HEK293 (cell line): ENCODE data around the gene TSPO.
A peak's percentile ranks its signal among the peaks of the same experiment; 100 is the strongest.

Experiments
- CTCF ChIA-PET: fragments of 350-600 bp; formaldehyde crosslinking; extraction: SDS; loops from one replicate; lab custom pipeline; 2021; ENCODE audit warnings: antibody characterized with exemption; lab: Yijun Ruan, JAX
- POLR2A ChIA-PET: fragments of 300-600 bp; formaldehyde crosslinking; extraction: SDS; loops from one replicate; lab custom pipeline; 2020; ENCODE audit warnings: antibody characterized with exemption, inconsistent platforms; lab: Yijun Ruan, JAX
- H3K27ac ChIP-seq: fragments of 200-500 bp; sonication (Bioruptor generic); 2 replicates; pipeline ENCODE4 v1.5.1; 2014; ENCODE audit warnings: low read depth, low read length, control low read depth, inconsistent platforms; ENCODE audit errors: extremely low read depth
- H3K36me3 ChIP-seq, 2 experiments: fragments of 200-500 bp in 1 of 2; sonication (Bioruptor generic) in 1 of 2; 1 replicate in 1 of 2; 2 replicates in 1 of 2; pipeline ENCODE4 v1.5.1; 2014 to 2017; ENCODE audit warnings: inconsistent platforms in 2 of 2, low read length in 2 of 2; ENCODE audit not compliant: control insufficient read depth in 2 of 2, insufficient read depth in 1 of 2
- H3K4me1 ChIP-seq: fragments of 200-500 bp; sonication (Bioruptor generic); 2 replicates; pipeline ENCODE4 v1.5.1; 2014; ENCODE audit warnings: mild to moderate bottlenecking, low read length, inconsistent platforms; ENCODE audit not compliant: control insufficient read depth, insufficient read depth
- H3K4me3 ChIP-seq: 2 replicates; pipeline ENCODE4 v1.5.1; 2011; ENCODE audit warnings: low read depth, mild to moderate bottlenecking, control low read depth, low read length, moderate library complexity
- H3K9me3 ChIP-seq: fragments of 200-500 bp; sonication (Bioruptor generic); 2 replicates; pipeline ENCODE4 v1.5.1; 2014; ENCODE audit warnings: low read depth, low read length, inconsistent platforms; ENCODE audit not compliant: control insufficient read depth, insufficient read depth
- CTCF ChIP-seq: fragments of 450-650 bp; formaldehyde crosslinking; IDR thresholded peaks from 2 replicates; pipeline ENCODE4 v1.5.1; 2016; ENCODE audit warnings: missing biosample characterization, missing genetic modification characterization
- GLIS1 ChIP-seq: fragments of 450-650 bp; formaldehyde crosslinking; IDR thresholded peaks from 2 replicates; pipeline ENCODE4 v1.5.1; 2016; ENCODE audit warnings: missing biosample characterization, missing genetic modification characterization
- KLF16 ChIP-seq: fragments of 450-650 bp; formaldehyde crosslinking; IDR thresholded peaks from 2 replicates; pipeline ENCODE4 v1.5.1; 2017; ENCODE audit warnings: missing biosample characterization, missing genetic modification characterization
- KLF8 ChIP-seq: fragments of 450-650 bp; formaldehyde crosslinking; IDR thresholded peaks from 2 replicates; pipeline ENCODE4 v1.5.1; 2016; ENCODE audit warnings: missing biosample characterization, missing genetic modification characterization
- PATZ1 ChIP-seq: fragments of 450-650 bp; formaldehyde crosslinking; IDR thresholded peaks from 2 replicates; pipeline ENCODE4 v1.5.1; 2016; ENCODE audit warnings: missing biosample characterization, missing genetic modification characterization
- PRDM10 ChIP-seq: fragments of 450-650 bp; formaldehyde crosslinking; IDR thresholded peaks from 2 replicates; pipeline ENCODE4 v1.5.1; 2016; ENCODE audit warnings: missing biosample characterization, missing genetic modification characterization
- SCRT2 ChIP-seq: fragments of 450-650 bp; formaldehyde crosslinking; IDR thresholded peaks from 2 replicates; pipeline ENCODE4 v1.5.1; 2016; ENCODE audit warnings: missing biosample characterization, missing genetic modification characterization
- SP2 ChIP-seq: fragments of 450-650 bp; formaldehyde crosslinking; IDR thresholded peaks from 2 replicates; pipeline ENCODE4 v1.5.1; 2016; ENCODE audit warnings: missing biosample characterization, missing genetic modification characterization
- SP3 ChIP-seq: fragments of 450-650 bp; formaldehyde crosslinking; IDR thresholded peaks from 2 replicates; pipeline ENCODE4 v1.5.1; 2016; ENCODE audit warnings: missing biosample characterization, missing genetic modification characterization
- WT1 ChIP-seq: fragments of 450-650 bp; formaldehyde crosslinking; IDR thresholded peaks from 2 replicates; pipeline ENCODE4 v1.5.1; 2016; ENCODE audit warnings: missing biosample characterization, missing genetic modification characterization
- ZBTB17 ChIP-seq: fragments of 450-650 bp; formaldehyde crosslinking; IDR thresholded peaks from 2 replicates; pipeline ENCODE4 v1.5.1; 2016; ENCODE audit warnings: missing biosample characterization, missing genetic modification characterization
- ZBTB20 ChIP-seq: fragments of 450-650 bp; formaldehyde crosslinking; IDR thresholded peaks from 2 replicates; pipeline ENCODE4 v1.5.1; 2016; ENCODE audit warnings: missing biosample characterization, missing genetic modification characterization
- ZBTB21 ChIP-seq: fragments of 450-650 bp; formaldehyde crosslinking; IDR thresholded peaks from 2 replicates; pipeline ENCODE4 v1.5.1; 2017; ENCODE audit warnings: missing biosample characterization, missing genetic modification characterization
- ZBTB7A ChIP-seq: fragments of 450-650 bp; formaldehyde crosslinking; IDR thresholded peaks from 2 replicates; pipeline ENCODE4 v1.5.1; 2016; ENCODE audit warnings: low read depth, missing biosample characterization, missing genetic modification characterization
- ZEB2 ChIP-seq: fragments of 450-650 bp; formaldehyde crosslinking; IDR thresholded peaks from 2 replicates; pipeline ENCODE4 v1.5.1; 2016; ENCODE audit warnings: missing biosample characterization, missing genetic modification characterization
- ZIC2 ChIP-seq: fragments of 450-650 bp; formaldehyde crosslinking; IDR thresholded peaks from 2 replicates; pipeline ENCODE4 v1.5.1; 2016; ENCODE audit warnings: missing biosample characterization, missing genetic modification characterization
- ZNF2 ChIP-seq: fragments of 450-650 bp; formaldehyde crosslinking; IDR thresholded peaks from 2 replicates; pipeline ENCODE4 v1.5.1; 2016; ENCODE audit warnings: missing biosample characterization, missing genetic modification characterization
- ZNF223 ChIP-seq: fragments of 450-650 bp; formaldehyde crosslinking; IDR thresholded peaks from 2 replicates; pipeline ENCODE4 v1.5.1; 2016; ENCODE audit warnings: missing biosample characterization, missing genetic modification characterization
- ZNF335 ChIP-seq: fragments of 450-650 bp; formaldehyde crosslinking; conservative IDR thresholded peaks from 2 replicates; pipeline ENCODE4 v1.5.1; 2016; ENCODE audit warnings: missing biosample characterization, missing genetic modification characterization
- ZNF354C ChIP-seq: fragments of 450-650 bp; formaldehyde crosslinking; IDR thresholded peaks from 2 replicates; pipeline ENCODE4 v1.5.1; 2016; ENCODE audit warnings: missing biosample characterization, missing genetic modification characterization, low read depth, borderline replicate concordance
- ZNF404 ChIP-seq: fragments of 450-650 bp; formaldehyde crosslinking; IDR thresholded peaks from 2 replicates; pipeline ENCODE4 v1.5.1; 2017; ENCODE audit warnings: missing biosample characterization, missing genetic modification characterization
- ZNF530 ChIP-seq: fragments of 450-650 bp; formaldehyde crosslinking; IDR thresholded peaks from 2 replicates; pipeline ENCODE4 v1.5.1; 2016; ENCODE audit warnings: low read depth, missing biosample characterization, missing genetic modification characterization
- ZNF639 ChIP-seq: fragments of 450-650 bp; formaldehyde crosslinking; IDR thresholded peaks from 2 replicates; pipeline ENCODE4 v1.5.1; 2016; ENCODE audit warnings: missing biosample characterization, missing genetic modification characterization

TSPO gene

GRCh38 chr22:43110444-43110926 lies 40.9 kb upstream of the TSPO start, which contains the start of gene BIK:
Gene BIK, plus strand, starts transcription at chr22:43110750. Its CDS starts 13,273 bp downstream, at chr22:43124023.
- H3K4me3 ChIP-seq, result peak within 1 kb of the TSS; percentile 46
- ChIA-PET CTCF (interaction anchor here (0.7 to 1.0 kb wide), 2 partner anchors 8 to 34 kb away, joined by 3 read pairs; no protein-coding TSS in a partner anchor), POLR2A (interaction anchor here (1.1 kb wide), 1 partner anchor 9 kb away, joined by 4 read pairs; no protein-coding TSS in a partner anchor)
- no peaks in the 10 kb centered on the region for H3K9me3 ChIP-seq
- H3K36me3 ChIP-seq, result no peaks in the 10 kb centered on the region
- H3K4me1 ChIP-seq, result peaks cover 3% of the 10 kb centered on the region; the same call in 1 of the 2 replicates
- TF ChIP-seq ZBTB20 (0 out of 2 replicates have a peak, but pooled peaks have one; percentile 26), SCRT2 (peak; percentile 61), ZNF223 (tag by site-specific recombination) (no peak), KLF8 (tag by site-specific recombination) (peak; percentile 57; the same call in 1 of the 2 replicates), ZIC2 (peak; percentile 73; the same call in 1 of the 2 replicates), SP2 (tag by site-specific recombination) (peak; percentile 20; the same call in 1 of the 2 replicates), ZEB2 (tag by site-specific recombination) (0 out of 2 replicates have a peak, but pooled peaks have one; percentile 32), ZNF639 (tag by site-specific recombination) (no peak), PATZ1 (tag by site-specific recombination) (peak; percentile 21; the same call in 1 of the 2 replicates), ZNF404 (tag by site-specific recombination) (no peak), ZNF2 (tag by site-specific recombination) (no peak), ZNF354C (no peak), ZBTB21 (tag by site-specific recombination) (0 out of 2 replicates have a peak, but pooled peaks have one; percentile 23), ZBTB17 (tag by site-specific recombination) (peak; percentile 50; the same call in 1 of the 2 replicates), KLF16 (peak; percentile 50; the same call in 1 of the 2 replicates), ZNF335 (tag by site-specific recombination) (peak; percentile 63), GLIS1 (tag by site-specific recombination) (peak; percentile 71), WT1 (0 out of 2 replicates have a peak, but pooled peaks have one; percentile 21), CTCF (tag by site-specific recombination) (peak; percentile 44; the same call in 1 of the 2 replicates), ZBTB7A (tag by site-specific recombination) (no peak), PRDM10 (tag by site-specific recombination) (peak; percentile 38; the same call in 1 of the 2 replicates), SP3 (tag by site-specific recombination) (peak; percentile 54), ZNF530 (tag by site-specific recombination) (no peak)
- H3K27ac ChIP-seq, result peak within 1 kb of the TSS; percentile 47; the same call in 1 of the 2 replicates
